GM23338 (cell line): ENCODE measurements around the gene CST9. TPM values are rescaled to one million over a fixed set of nuclear protein-coding genes. Genes with fewer than 3 reads are reported as not detected.

Experiments used
- ATAC-seq: fragments of 200-7000 bp; cut with Tn5 transposase; 3 replicates; pipeline ENCODE4 v1.9.1; 2020
- DNase-seq: peaks from one replicate; pipeline ENCODE4 v3.0.0-alpha.2; 2015; ENCODE audit warnings: low spot score
- H2AFZ ChIP-seq: fragments of 200-600 bp; sonication (generic); 2 replicates; pipeline ENCODE4 v1.8.0; 2016; ENCODE audit warnings: antibody characterized with exemption, mild to moderate bottlenecking, moderate library complexity
- H3F3A ChIP-seq: fragments of 200-600 bp; sonication (generic); replicated peaks from 2 replicates; pipeline ENCODE4 v1.8.0; 2017; ENCODE audit warnings: antibody characterized with exemption, mixed run types, low read depth
- H3K27ac ChIP-seq: fragments of 200-600 bp; sonication (generic); 2 replicates; pipeline ENCODE4 v1.6.1; 2016; ENCODE audit warnings: low read depth
- H3K27me3 ChIP-seq: fragments of 200-600 bp; sonication (generic); 2 replicates; pipeline ENCODE4 v1.8.0; 2016; ENCODE audit warnings: mild to moderate bottlenecking, mixed run types, moderate library complexity; ENCODE audit not compliant: insufficient read depth
- H3K36me3 ChIP-seq: fragments of 200-600 bp; sonication (generic); 2 replicates; pipeline ENCODE4 v1.8.0; 2016; ENCODE audit warnings: mild to moderate bottlenecking; ENCODE audit not compliant: insufficient read depth
- H3K4me1 ChIP-seq: fragments of 200-600 bp; sonication (generic); 2 replicates; pipeline ENCODE4 v1.8.0; 2016; ENCODE audit warnings: mild to moderate bottlenecking, moderate library complexity; ENCODE audit not compliant: insufficient read depth
- H3K4me2 ChIP-seq: fragments of 200-600 bp; sonication (generic); 2 replicates; pipeline ENCODE4 v1.7.1; 2017; ENCODE audit warnings: mixed run types
- H3K4me3 ChIP-seq: fragments of 200-600 bp; sonication (generic); 2 replicates; pipeline ENCODE4 v1.6.1; 2016; ENCODE audit warnings: mixed run types
- H3K79me2 ChIP-seq: fragments of 200-600 bp; sonication (generic); replicated peaks from 2 replicates; pipeline ENCODE4 v1.8.0; 2017; ENCODE audit warnings: mild to moderate bottlenecking; ENCODE audit not compliant: insufficient read depth
- H3K9me2 ChIP-seq: fragments of 200-600 bp; sonication (generic); 2 replicates; pipeline ENCODE4 v1.8.0; 2017; ENCODE audit not compliant: insufficient read depth
- H4K20me1 ChIP-seq: fragments of 200-600 bp; sonication (generic); replicated peaks from 2 replicates; pipeline ENCODE4 v1.8.0; 2017; ENCODE audit warnings: mild to moderate bottlenecking; ENCODE audit not compliant: insufficient read depth
- H3K27ac Mint-ChIP-seq: 2 replicates; pipeline ENCODE4 v1.8.0; 2020; ENCODE audit warnings: inconsistent platforms, mild to moderate bottlenecking, moderate library complexity, mixed read lengths
- H3K27me3 Mint-ChIP-seq: 3 replicates; pipeline ENCODE4 v1.8.0; 2022; ENCODE audit warnings: low read depth, mild to moderate bottlenecking, moderate library complexity, mixed read lengths, inconsistent platforms; ENCODE audit not compliant: insufficient read depth, poor library complexity
- H3K36me3 Mint-ChIP-seq: 3 replicates; pipeline ENCODE4 v1.8.0; 2021; ENCODE audit warnings: low read depth, mild to moderate bottlenecking, inconsistent platforms, moderate library complexity, mixed read lengths
- H3K4me1 Mint-ChIP-seq: 3 replicates; pipeline ENCODE4 v1.8.0; 2020; ENCODE audit warnings: mild to moderate bottlenecking, inconsistent platforms, mixed read lengths
- H3K4me3 Mint-ChIP-seq: 3 replicates; pipeline ENCODE4 v1.8.0; 2021; ENCODE audit warnings: moderate library complexity, mild to moderate bottlenecking, inconsistent platforms, mixed read lengths
- H3K9me3 Mint-ChIP-seq: 3 replicates; pipeline ENCODE4 v1.8.0; 2020; ENCODE audit warnings: moderate library complexity, mild to moderate bottlenecking, inconsistent platforms, mixed read lengths
- CREB1 ChIP-seq: fragments of 250-450 bp; sonication (Bioruptor Pico); IDR thresholded peaks from 2 replicates; pipeline ENCODE4 v1.5.0; 2020; ENCODE audit warnings: low read depth, mild to moderate bottlenecking, moderate library complexity
- CTCF ChIP-seq, 2 experiments: fragments of 200-600 bp in 1 of 2; sonication (generic) in 1 of 2; conservative IDR thresholded peaks; 2 replicates each; pipeline versions ENCODE4 v1.5.1 to v1.6.1; 2016 to 2017; ENCODE audit warnings: antibody characterized with exemption in 2 of 2, low read depth in 2 of 2, mild to moderate bottlenecking in 2 of 2, moderate library complexity in 1 of 2
- ETS1 ChIP-seq: IDR thresholded peaks from 2 replicates; pipeline ENCODE4 v1.6.1; 2016; ENCODE audit warnings: antibody characterized with exemption
- EZH2 ChIP-seq: fragments of 200-600 bp; sonication (generic); IDR thresholded peaks from one replicate; pipeline ENCODE4 v1.8.0; 2017; ENCODE audit warnings: antibody characterized with exemption, mild to moderate bottlenecking, low read depth; ENCODE audit not compliant: unreplicated experiment
- EZH2phosphoT487 ChIP-seq: fragments of 200-600 bp; sonication (generic); IDR thresholded peaks from one replicate; pipeline ENCODE4 v1.8.1; 2018; ENCODE audit warnings: antibody characterized with exemption; ENCODE audit not compliant: unreplicated experiment
- JUNB ChIP-seq: IDR thresholded peaks from one replicate; pipeline ENCODE4 v1.6.1; 2016; ENCODE audit warnings: antibody characterized with exemption; ENCODE audit not compliant: unreplicated experiment
- NANOG ChIP-seq: IDR thresholded peaks from 2 replicates; pipeline ENCODE4 v1.6.1; 2016; ENCODE audit warnings: antibody characterized with exemption, borderline replicate concordance
- POLR2AphosphoS5 ChIP-seq: IDR thresholded peaks from 2 replicates; pipeline ENCODE4 v1.6.1; 2016; ENCODE audit warnings: antibody characterized with exemption, low read depth
- REST ChIP-seq: IDR thresholded peaks from one replicate; pipeline ENCODE4 v1.6.1; 2018; ENCODE audit warnings: antibody characterized with exemption; ENCODE audit not compliant: unreplicated experiment
- STAT1 ChIP-seq: IDR thresholded peaks from one replicate; pipeline ENCODE4 v1.6.1; 2016; ENCODE audit warnings: antibody characterized with exemption; ENCODE audit not compliant: unreplicated experiment
- ZNF114 ChIP-seq: fragments of 250-450 bp; sonication (Bioruptor Pico); IDR thresholded peaks from 2 replicates; pipeline ENCODE4 v1.5.0; 2020; ENCODE audit warnings: mild to moderate bottlenecking, moderate library complexity
- ZNF331 ChIP-seq: fragments of 250-450 bp; sonication (Bioruptor Pico); IDR thresholded peaks from 2 replicates; pipeline ENCODE4 v1.5.0; 2020; ENCODE audit warnings: low read depth, mild to moderate bottlenecking, moderate library complexity
- ZNF462 ChIP-seq: fragments of 250-450 bp; sonication (Bioruptor Pico); IDR thresholded peaks from 2 replicates; pipeline ENCODE4 v1.5.0; 2020; ENCODE audit warnings: mild to moderate bottlenecking, moderate library complexity
- polyA plus RNA-seq: library from polyadenylated mRNA; unstranded; fragments of >200 nt; fragmentation: Nextera tagmentation; extraction: Ambion mirVana; gene quantifications from 2 replicates; pipeline ENCODE4 v1.2.1, GENCODE V29; 2016
- total RNA-seq: library from RNA; depleted of rRNA; stranded (reverse); fragments of >200 nt; shearing (Covaris generic); gene quantifications from 2 replicates; pipeline ENCODE4 v1.2.3, GENCODE V29; 2014

CST9 gene
- total and polyA plus RNA-seq, 2 experiments from 2014 or later, result not detected

GRCh38 chr20:23634985-23635767 is 29.5 kb upstream of the CST9 start:
- Histone ChIP-seq H3K4me2 (no peak overlapping the region), H3K9me2 (peaks cover 6% of the 10 kb centered on the region), H3K4me3 (no peak overlapping the region)

More at GRCh38 chr20:23634985-23635767, 29.5 kb upstream of the CST9 start:
- no peak for ATAC-seq
- peaks cover 5% of the 10 kb centered on the region; the same call in 1 of the 3 replicates for H3K9me3 Mint-ChIP-seq
- no peaks in the 10 kb centered on the region; the same call in 2 of the 3 replicates for H3K36me3 Mint-ChIP-seq
- no peak overlapping the region for H2AFZ ChIP-seq
- no peaks in the 10 kb centered on the region for H3K36me3 ChIP-seq
- H3K79me2 ChIP-seq, result no peaks in the 10 kb centered on the region
- no peak overlapping the region for H3K27ac Mint-ChIP-seq
- no peak overlapping the region for H3K4me3 Mint-ChIP-seq
- H4K20me1 ChIP-seq, result no peaks in the 10 kb centered on the region
- peaks cover 6% of the 10 kb centered on the region; the same call in 1 of the 2 replicates for H3K4me1 ChIP-seq
- DNase-seq, result no peak
- H3K27me3 Mint-ChIP-seq, result peaks cover 19% of the 10 kb centered on the region
- H3F3A ChIP-seq, result no peaks in the 10 kb centered on the region
- peaks cover 15% of the 10 kb centered on the region for H3K4me1 Mint-ChIP-seq
- TF ChIP-seq ZNF331 (CRISPR knock-in tag) (no peak), POLR2AphosphoS5 (no peak), REST (no peak), EZH2phosphoT487 (no peak), CREB1 (no peak), STAT1 (no peak), ZNF114 (CRISPR knock-in tag) (no peak), JUNB (no peak), EZH2 (no peak), ZNF462 (CRISPR knock-in tag) (no peak), ETS1 (no peak), NANOG (no peak), CTCF (conservative IDR thresholded peaks at IDR 0.05; ENCODE audit: low read depth in 2 of 2) (no peak)
- H3K27ac ChIP-seq, result no peak overlapping the region
- H3K27me3 ChIP-seq, result peaks cover 12% of the 10 kb centered on the region
